EL (cell line): ENCODE results near the gene RTL10.

Experiments
- DNase-seq: peaks from one replicate; pipeline ENCODE4 v3.0.0-alpha.2; 2016

Gene RTL10

GRCh38 chr22:19807161-19807913, 47.3 kb downstream of the RTL10 start:
- DNase-seq = no peak

GRCh38 chr22:19806213-19807160, 48.2 kb downstream of the RTL10 start:
- DNase-seq = no peak

- peak; percentile 54 for DNase-seq
Observed at GRCh38 chr22:19805821-19806212, 48.9 kb downstream of the RTL10 start.
